HG02759 (cell line): ENCODE measurements around the gene GLRX.
"Not testable (repeated sequence)": the region's sequence is repeated elsewhere in the genome, so short reads cannot be mapped to it uniquely, and the experiment has no call there.

ENCODE experiments used
- ATAC-seq: cut with Tn5 transposase; IDR thresholded peaks from one replicate; pipeline ENCODE4 v1.9.1; 2021; ENCODE audit warnings: mild to moderate bottlenecking, moderate library complexity; ENCODE audit not compliant: unreplicated experiment

The GLRX gene

GRCh38 chr5:95830226-95830625 lies 7.7 kb upstream of the GLRX start:
- no peak for ATAC-seq

GRCh38 chr5:95827892-95828246 lies 5.3 kb upstream of the GLRX start:
- no peak for ATAC-seq

- ATAC-seq, result no peak
Observed at GRCh38 chr5:95826949-95827891, 4.7 kb upstream of the GLRX start.

- no peak for ATAC-seq
Observed at GRCh38 chr5:95825495-95825894, 3.0 kb upstream of the GLRX start.

GRCh38 chr5:95824747-95825146 lies 2.2 kb upstream of the GLRX start:
- ATAC-seq, result no peak

GRCh38 chr5:95823738-95824609 lies 1.4 kb upstream of the GLRX start:
- ATAC-seq, result peak; percentile 46

GRCh38 chr5:95823218-95823737 lies 752 bp upstream of the GLRX start:
- no peak for ATAC-seq

GRCh38 chr5:95822043-95822541 lies 434 bp downstream of the GLRX start:
- ATAC-seq, result peak; percentile 37

- ATAC-seq, result peak; percentile 31
Observed at GRCh38 chr5:95821110-95822021, 1.2 kb downstream of the GLRX start.

- peak; percentile 18 for ATAC-seq
Observed at GRCh38 chr5:95818181-95819147, 4.1 kb downstream of the GLRX start.

GRCh38 chr5:95817430-95817829 lies 5.1 kb downstream of the GLRX start:
- no peak for ATAC-seq

GRCh38 chr5:95816776-95817175 lies 5.8 kb downstream of the GLRX start:
- ATAC-seq, result no peak

- no peak for ATAC-seq
Observed at GRCh38 chr5:95816341-95816740, 6.2 kb downstream of the GLRX start.

GRCh38 chr5:95815155-95815729 lies 7.3 kb downstream of the GLRX start:
- ATAC-seq, result no peak

- not testable (repeated sequence) for ATAC-seq
Observed at GRCh38 chr5:95813035-95813434, 9.5 kb downstream of the GLRX start.

GRCh38 chr5:95812074-95812471 lies 10.5 kb downstream of the GLRX start:
- ATAC-seq, result no peak

GRCh38 chr5:95811461-95812073 lies 11.0 kb downstream of the GLRX start:
- ATAC-seq, result not testable (repeated sequence)

GRCh38 chr5:95811126-95811423 lies 11.5 kb downstream of the GLRX start:
- ATAC-seq, result not testable (repeated sequence)
